Mesenchymal stem cell (in vitro differentiated cells and primary cell): ENCODE data around the gene CST3.

Experiments used
- DNase-seq: peaks from one replicate; pipeline ENCODE4 v3.0.0-alpha.2; 2013
- H2AFZ ChIP-seq: one replicate; pipeline ENCODE4 v1.6.1; 2013; ENCODE audit warnings: low read depth, mild to moderate bottlenecking, control low read depth, inconsistent platforms, low read length, moderate library complexity
- H2AK5ac ChIP-seq: 2 replicates; pipeline ENCODE4 v1.6.1; 2013; ENCODE audit warnings: low read length, moderate library complexity, mild to moderate bottlenecking, inconsistent platforms; ENCODE audit not compliant: severe bottlenecking
- H2BK120ac ChIP-seq: one replicate; pipeline ENCODE4 v1.6.1; 2013; ENCODE audit warnings: low read depth, mild to moderate bottlenecking, inconsistent platforms, low read length, moderate library complexity
- H2BK12ac ChIP-seq, 2 experiments: one replicate each; pipeline ENCODE4 v1.6.1; 2013; ENCODE audit warnings: inconsistent platforms in 2 of 2, low read length in 2 of 2, mild to moderate bottlenecking in 2 of 2, moderate library complexity in 2 of 2, control low read depth in 1 of 2
- H2BK15ac ChIP-seq: one replicate; pipeline ENCODE4 v1.6.1; 2013; ENCODE audit warnings: mild to moderate bottlenecking, low read depth, inconsistent platforms; ENCODE audit not compliant: poor library complexity, severe bottlenecking
- H2BK5ac ChIP-seq: 2 replicates; pipeline ENCODE4 v1.6.1; 2013; ENCODE audit warnings: low read depth, mild to moderate bottlenecking, low read length, control low read depth, inconsistent platforms; ENCODE audit not compliant: poor library complexity, severe bottlenecking
- H3K14ac ChIP-seq, 2 experiments: one replicate each; pipeline ENCODE4 v1.6.1; 2013; ENCODE audit warnings: inconsistent platforms in 2 of 2, low read length in 2 of 2, control low read depth in 1 of 2, mild to moderate bottlenecking in 1 of 2, moderate library complexity in 1 of 2
- H3K18ac ChIP-seq, 2 experiments: one replicate each; pipeline ENCODE4 v1.6.1; 2013; ENCODE audit warnings: inconsistent platforms in 2 of 2, low read length in 2 of 2, control low read depth in 1 of 2, low read depth in 1 of 2, mild to moderate bottlenecking in 1 of 2
- H3K23ac ChIP-seq, 2 experiments: one replicate each; pipeline ENCODE4 v1.6.1; 2013; ENCODE audit warnings: inconsistent platforms in 2 of 2, low read length in 2 of 2, mild to moderate bottlenecking in 2 of 2, moderate library complexity in 2 of 2, control low read depth in 1 of 2
- H3K27ac ChIP-seq: 2 replicates; pipeline ENCODE4 v1.5.1; 2013; ENCODE audit warnings: mild to moderate bottlenecking, moderate library complexity, low read length, control low read depth, inconsistent platforms; ENCODE audit not compliant: poor library complexity, severe bottlenecking
- H3K27me3 ChIP-seq, 2 experiments: 2 replicates each; pipeline versions ENCODE4 v1.6.1 to v1.7.0; 2013; ENCODE audit warnings: low read length in 2 of 2, mild to moderate bottlenecking in 2 of 2, moderate library complexity in 2 of 2, control low read depth in 1 of 2, inconsistent platforms in 1 of 2; ENCODE audit not compliant: control insufficient read depth in 1 of 2, insufficient read depth in 1 of 2
- H3K36me3 ChIP-seq, 2 experiments: 2 replicates each; pipeline versions ENCODE4 v1.6.1 to v1.7.0; 2013; ENCODE audit warnings: low read length in 2 of 2, control low read depth in 1 of 2, inconsistent platforms in 1 of 2, low read depth in 1 of 2, mild to moderate bottlenecking in 1 of 2; ENCODE audit not compliant: insufficient read depth in 2 of 2, control insufficient read depth in 1 of 2
- H3K4ac ChIP-seq, 2 experiments: one replicate each; pipeline ENCODE4 v1.6.1; 2013; ENCODE audit warnings: inconsistent platforms in 2 of 2, low read length in 2 of 2, mild to moderate bottlenecking in 2 of 2, moderate library complexity in 2 of 2, control low read depth in 1 of 2, low read depth in 1 of 2
- H3K4me1 ChIP-seq: 2 replicates; pipeline ENCODE4 v1.6.1; 2013; ENCODE audit warnings: low read depth, low read length, control low read depth; ENCODE audit not compliant: control insufficient read depth, insufficient read depth
- H3K4me2 ChIP-seq: 2 replicates; pipeline ENCODE4 v1.6.1; 2013; ENCODE audit warnings: low read length, mild to moderate bottlenecking, inconsistent platforms; ENCODE audit not compliant: poor library complexity, severe bottlenecking
- H3K4me3 ChIP-seq, 2 experiments: 2 replicates each; pipeline versions ENCODE4 v1.5.1 to v1.7.0; 2013; ENCODE audit warnings: low read length in 2 of 2, mild to moderate bottlenecking in 2 of 2, control low read depth in 1 of 2, low read depth in 1 of 2; ENCODE audit not compliant: insufficient read depth in 1 of 2
- H3K79me1 ChIP-seq: replicated peaks from 2 replicates; pipeline ENCODE4 v1.6.1; 2013; ENCODE audit warnings: mild to moderate bottlenecking, control low read depth, low read length, inconsistent platforms; ENCODE audit not compliant: poor library complexity, severe bottlenecking
- H3K9ac ChIP-seq: 2 replicates; pipeline ENCODE4 v1.7.0; 2013; ENCODE audit warnings: mild to moderate bottlenecking, low read length, moderate library complexity
- H3K9me3 ChIP-seq: 2 replicates; pipeline ENCODE4 v1.7.0; 2013; ENCODE audit warnings: mild to moderate bottlenecking, low read length; ENCODE audit not compliant: control insufficient read depth
- H4K8ac ChIP-seq: one replicate; pipeline ENCODE4 v1.6.1; 2013; ENCODE audit warnings: inconsistent platforms, mild to moderate bottlenecking, low read length, moderate library complexity
- H4K91ac ChIP-seq: one replicate; pipeline ENCODE4 v1.6.1; 2013; ENCODE audit warnings: mild to moderate bottlenecking, low read length, inconsistent platforms
- whole genome bisulfite sequencing: methylation state at CpG from one replicate; pipeline ENCODE4 v1.1.7; 2013; ENCODE audit warnings: mixed read lengths; 5-methylcytosine and 5-hydroxymethylcytosine counted together

CST3 gene

GRCh38 chr20:23628402-23629016 lies 9.2 kb downstream of the CST3 start:
- Histone ChIP-seq H3K27ac (no peak overlapping the region), H2BK120ac (peak overlapping the region; percentile 27)
- 67% methylated on average over 6 of the region's 6 CpGs for WGBS

GRCh38 chr20:23627501-23627900 lies 10.3 kb downstream of the CST3 start:
- Histone ChIP-seq H2BK15ac (no peak overlapping the region), H2BK12ac (no peak overlapping the region), H3K27ac (no peak overlapping the region), H2BK5ac (no peak overlapping the region), H3K27me3 (no peaks in the 10 kb centered on the region), H3K9me3 (peaks cover 11% of the 10 kb centered on the region), H3K4me3 (no peak overlapping the region), H3K36me3 (peaks cover 12 to 16% of the 10 kb centered on the region in 2 experiments), H3K23ac (no peak overlapping the region), H3K4ac (no peak overlapping the region), H3K79me1 (peaks cover 3% of the 10 kb centered on the region), H2BK120ac (no peak overlapping the region), H2AK5ac (no peak overlapping the region), H3K4me1 (peaks cover 14% of the 10 kb centered on the region), H4K91ac (no peak overlapping the region), H3K9ac (no peak overlapping the region), H2AFZ (no peak overlapping the region), H3K14ac (no peak overlapping the region), H3K4me2 (no peak overlapping the region), H4K8ac (no peak overlapping the region), H3K18ac (no peak overlapping the region)
- 68% methylated on average over 2 of the region's 3 CpGs for WGBS
- DNase-seq, result no peak

More at GRCh38 chr20:23628402-23629016, 9.2 kb downstream of the CST3 start:
- H3K18ac ChIP-seq, result peak overlapping the region; percentile 58 to 68
- peak overlapping the region; percentile 75 to 87 for H2BK12ac ChIP-seq
- no peak overlapping the region for H2AFZ ChIP-seq
- no peaks in the 10 kb centered on the region for H3K27me3 ChIP-seq
- no peak overlapping the region for H3K4me2 ChIP-seq
- peaks cover 11% of the 10 kb centered on the region for H3K9me3 ChIP-seq
- no peak overlapping the region for H3K4me3 ChIP-seq
- H3K23ac ChIP-seq, result no peak overlapping the region
- H3K14ac ChIP-seq, result no peak overlapping the region
- DNase-seq, result no peak
- H3K36me3 ChIP-seq, result peaks cover 22 to 27% of the 10 kb centered on the region in 2 experiments
- peak overlapping the region; percentile 76 for H4K8ac ChIP-seq
- no peak overlapping the region for H2BK5ac ChIP-seq
- H3K4me1 ChIP-seq, result peaks cover 16% of the 10 kb centered on the region
- peak overlapping the region; percentile 10 for H2AK5ac ChIP-seq
- H3K4ac ChIP-seq, result peak overlapping the region; percentile 20 to 57
- H3K79me1 ChIP-seq, result peaks cover 6% of the 10 kb centered on the region
- H2BK15ac ChIP-seq, result peak overlapping the region; percentile 55
- H4K91ac ChIP-seq, result peak overlapping the region; percentile 52
- H3K9ac ChIP-seq, result no peak overlapping the region

GRCh38 chr20:23626040-23626620 lies 11.6 kb downstream of the CST3 start:
- Histone ChIP-seq H2BK15ac (no peak overlapping the region), H3K4me3 (no peak overlapping the region)
- 79% methylated on average over 4 of the region's 4 CpGs for WGBS

DNA sequence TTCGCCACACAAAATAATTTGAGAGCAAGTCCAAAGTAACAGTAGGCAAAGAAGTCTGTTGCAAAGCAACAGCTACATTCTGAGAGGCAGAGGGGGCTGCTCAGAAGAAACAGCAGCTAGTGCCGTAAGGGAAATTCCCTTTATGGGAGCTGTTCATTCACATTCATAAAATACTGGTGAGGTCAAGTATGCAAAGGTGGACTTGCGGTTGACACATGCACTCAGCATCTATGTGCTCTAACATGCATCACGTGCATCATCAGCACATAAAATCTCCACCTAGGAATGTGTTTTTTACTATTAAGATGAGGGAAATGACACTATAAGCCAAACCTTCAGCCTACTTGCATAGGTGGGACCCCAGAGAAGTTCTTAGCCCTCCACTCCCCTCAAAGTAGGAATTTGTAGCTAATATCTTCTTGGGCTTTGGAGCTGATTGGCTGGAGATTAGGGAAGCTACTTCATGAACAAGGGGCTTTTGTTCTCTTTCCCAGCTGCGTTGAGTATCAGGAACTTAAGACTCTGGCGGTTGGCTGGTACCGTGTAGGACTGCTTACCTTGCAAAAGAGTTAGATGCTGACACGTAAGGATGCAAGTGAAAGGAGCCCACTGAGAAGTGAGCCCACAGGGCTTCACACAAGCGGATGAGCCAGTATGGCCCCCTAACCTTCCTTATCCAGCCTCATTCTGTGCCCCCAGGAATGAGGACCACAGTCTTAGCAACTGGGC lies 12.4 kb downstream of the CST3 start:
- Histone ChIP-seq H2BK5ac (no peak overlapping the region), H2BK15ac (no peak overlapping the region), H3K27me3 (no peaks in the 10 kb centered on the region), H3K18ac (peak overlapping the region; percentile 61 to 73), H3K14ac (no peak overlapping the region), H3K36me3 (peaks cover 0 to 7% of the 10 kb centered on the region in 2 experiments), H3K27ac (no peak overlapping the region), H3K4me2 (no peak overlapping the region), H3K9ac (no peak overlapping the region), H3K4me1 (peaks cover 15% of the 10 kb centered on the region), H3K23ac (no peak overlapping the region), H3K4ac (peak overlapping the region in 1 of 2 experiments; percentile 24), H2AK5ac (no peak overlapping the region), H3K9me3 (peaks cover 11% of the 10 kb centered on the region), H2BK12ac (peak overlapping the region; percentile 27 to 67), H2BK120ac (peak overlapping the region; percentile 77), H3K4me3 (no peak overlapping the region), H3K79me1 (peaks cover 1% of the 10 kb centered on the region), H2AFZ (no peak overlapping the region), H4K91ac (no peak overlapping the region), H4K8ac (no peak overlapping the region)
- DNase-seq, result no peak
- 94% methylated on average over 7 of the region's 9 CpGs for WGBS

More at GRCh38 chr20:23626040-23626620, 11.6 kb downstream of the CST3 start:
- peak overlapping the region in 1 of 2 experiments; percentile 29 for H2BK12ac ChIP-seq
- DNase-seq, result no peak
- H3K4me1 ChIP-seq, result peaks cover 11% of the 10 kb centered on the region
- H3K18ac ChIP-seq, result peak overlapping the region in 1 of 2 experiments; percentile 73
- H3K36me3 ChIP-seq, result peaks cover under 1 to 8% of the 10 kb centered on the region in 2 experiments
- H4K8ac ChIP-seq, result peak overlapping the region; percentile 7
- no peak overlapping the region for H2AK5ac ChIP-seq
- peaks cover 1% of the 10 kb centered on the region for H3K79me1 ChIP-seq
- H3K9me3 ChIP-seq, result peaks cover 11% of the 10 kb centered on the region
- no peak overlapping the region for H3K9ac ChIP-seq
- H2AFZ ChIP-seq, result no peak overlapping the region
- no peak overlapping the region for H3K14ac ChIP-seq
- no peak overlapping the region for H2BK5ac ChIP-seq
- H3K4ac ChIP-seq, result no peak overlapping the region
- H3K27ac ChIP-seq, result no peak overlapping the region
- no peak overlapping the region for H4K91ac ChIP-seq
- H3K4me2 ChIP-seq, result no peak overlapping the region
- no peaks in the 10 kb centered on the region for H3K27me3 ChIP-seq
- peak overlapping the region; percentile 13 for H2BK120ac ChIP-seq
- H3K23ac ChIP-seq, result no peak overlapping the region
